ENCODE measurements around the gene OLFM1.

OLFM1 gene

DNA sequence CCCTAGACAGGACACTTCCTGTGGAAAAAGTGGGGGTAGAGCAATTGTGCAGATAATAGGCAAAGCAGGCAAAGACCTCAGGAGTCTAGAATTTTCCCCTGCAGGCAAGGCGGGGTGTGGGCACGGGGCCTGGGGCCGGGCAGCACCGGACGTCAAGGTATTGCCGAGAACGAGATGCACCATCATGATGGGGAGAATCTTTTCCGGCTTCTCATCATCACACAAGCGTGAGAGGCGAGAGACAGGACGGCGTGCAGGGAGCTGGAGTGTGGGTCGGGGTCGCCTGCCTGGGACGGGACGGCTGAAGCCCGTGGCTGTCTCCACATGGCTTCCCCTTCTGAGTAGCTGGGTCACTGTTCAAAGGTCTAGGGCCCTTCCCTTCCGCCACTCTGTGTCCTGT lies 44.5 kb downstream of the OLFM1 start:
- no peak overlapping the region for H3K4me3 ChIP-seq (ENCODE audit: low read length)

DNA sequence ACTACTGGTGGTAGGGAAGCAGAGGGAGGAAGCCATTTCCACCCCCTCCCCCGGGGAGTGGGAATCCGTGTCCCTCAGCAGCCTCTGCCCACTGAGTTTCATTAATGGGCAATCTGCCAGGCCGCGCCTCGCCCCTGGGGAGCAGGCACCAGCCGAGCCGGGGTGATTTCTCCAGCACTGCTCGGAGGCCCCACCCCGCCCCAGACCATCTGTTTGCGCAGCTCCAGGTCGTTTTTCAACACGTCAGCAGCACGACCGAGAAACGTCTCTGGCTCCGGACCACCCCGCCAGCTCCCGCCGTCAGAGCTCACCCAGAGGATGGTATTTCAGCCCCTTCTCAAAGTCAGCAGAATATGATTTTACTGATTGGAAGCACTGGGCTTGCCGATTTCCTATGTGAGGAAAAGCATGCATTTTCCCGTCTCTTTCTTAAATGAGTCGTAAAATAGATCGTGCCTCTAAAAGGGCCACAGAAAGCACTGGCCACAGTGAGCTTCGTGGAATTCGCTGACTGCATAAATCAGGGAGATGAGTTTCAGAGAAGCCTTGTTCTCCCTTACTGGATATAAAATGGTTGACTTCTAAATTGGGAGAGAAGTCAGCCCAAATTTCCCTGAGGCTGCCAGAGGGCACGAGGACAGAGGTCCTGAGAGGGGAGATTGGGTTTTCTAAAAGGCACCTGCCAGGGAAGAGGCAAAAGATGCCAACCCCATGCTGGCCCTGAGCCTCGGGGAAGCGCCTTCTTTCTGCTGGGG lies 47.0 kb downstream of the OLFM1 start:
- Histone ChIP-seq H3K9me3 (ENCODE audit: low read length) (no peaks in the 10 kb centered on the region), H3K4me3 (ENCODE audit: low read length) (no peak overlapping the region), H3K36me3 (ENCODE audit: insufficient read depth, low read length) (no peaks in the 10 kb centered on the region), H2AFZ (ENCODE audit: low read depth, low read length) (no peak overlapping the region), H3K4me1 (ENCODE audit: insufficient read depth, low read length) (peaks cover 11% of the 10 kb centered on the region), H3K27me3 (ENCODE audit: insufficient read depth, low read length) (peaks cover 3% of the 10 kb centered on the region)

More for the DNA sequence above, 44.5 kb downstream of the OLFM1 start:
- no peaks in the 10 kb centered on the region for H3K9me3 ChIP-seq (ENCODE audit: low read length)
- H2AFZ ChIP-seq (ENCODE audit: low read depth, low read length), result no peak overlapping the region
- H3K4me1 ChIP-seq (ENCODE audit: insufficient read depth, low read length), result peaks cover 7% of the 10 kb centered on the region
- H3K27me3 ChIP-seq (ENCODE audit: insufficient read depth, low read length), result peaks cover 3% of the 10 kb centered on the region
- no peaks in the 10 kb centered on the region for H3K36me3 ChIP-seq (ENCODE audit: insufficient read depth, low read length)

DNA sequence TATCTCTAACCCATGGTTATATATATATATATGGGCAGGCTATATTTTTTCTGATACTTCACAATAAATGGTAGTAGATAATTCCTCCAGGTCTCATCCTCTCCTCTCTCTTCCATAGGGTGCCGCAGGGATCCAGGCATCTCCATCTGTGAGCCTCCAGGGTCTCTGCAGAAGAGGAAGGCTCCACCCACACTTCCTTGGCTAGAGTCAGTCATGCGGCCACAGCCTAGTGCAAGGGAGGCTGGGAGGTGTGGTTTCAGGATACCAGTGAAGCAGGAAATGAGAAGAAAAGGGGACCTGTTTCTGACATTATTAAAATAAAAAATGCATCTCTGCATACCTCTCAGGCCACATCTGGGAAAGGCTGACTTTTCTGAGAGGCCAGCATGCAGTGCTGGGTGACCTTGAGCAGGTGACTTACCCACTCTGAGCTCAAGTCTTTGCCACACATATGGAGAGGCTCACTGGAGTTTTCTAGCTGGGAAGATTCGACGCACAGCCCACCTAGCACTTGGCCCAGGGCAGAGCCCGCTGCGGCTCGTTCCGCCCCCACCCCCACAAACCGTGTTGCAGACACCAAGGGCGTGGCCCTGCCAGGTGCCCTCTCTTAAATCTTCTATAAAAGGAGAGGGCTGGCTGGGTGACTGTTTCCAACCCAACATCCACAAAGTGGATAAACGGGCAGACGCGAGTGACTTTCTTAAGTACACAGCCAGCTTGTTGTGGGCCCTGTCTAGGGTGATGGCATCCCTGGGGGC lies 47.9 kb downstream of the OLFM1 start:
- H3K4me1 ChIP-seq (ENCODE audit: insufficient read depth, low read length), result peaks cover 11% of the 10 kb centered on the region
- H2AFZ ChIP-seq (ENCODE audit: low read depth, low read length), result no peak overlapping the region
- H3K4me3 ChIP-seq (ENCODE audit: low read length), result no peak overlapping the region
- H3K36me3 ChIP-seq (ENCODE audit: insufficient read depth, low read length), result no peaks in the 10 kb centered on the region
- no peaks in the 10 kb centered on the region for H3K9me3 ChIP-seq (ENCODE audit: low read length)
- peaks cover 3% of the 10 kb centered on the region for H3K27me3 ChIP-seq (ENCODE audit: insufficient read depth, low read length)

DNA sequence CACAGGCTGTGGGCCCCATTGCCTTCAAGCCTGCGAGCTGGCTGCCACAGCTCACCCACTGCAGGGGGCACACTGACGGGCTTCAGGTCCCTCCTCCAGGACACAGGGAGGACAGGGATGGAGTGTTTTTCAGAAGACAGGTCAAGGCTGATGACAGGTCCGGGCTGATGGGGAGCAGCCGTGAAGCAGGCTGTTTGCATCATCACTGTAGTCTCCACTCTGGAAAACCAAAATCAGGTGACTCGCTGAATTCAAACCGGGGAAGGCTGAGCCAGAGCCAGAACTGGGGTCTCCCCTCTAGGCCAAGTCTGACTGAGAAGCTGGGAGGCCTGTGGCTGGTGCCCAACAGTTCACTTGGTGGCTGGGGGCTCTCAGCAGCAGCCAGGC lies 48.5 kb downstream of the OLFM1 start:
- H3K4me1 ChIP-seq (ENCODE audit: insufficient read depth, low read length), result peaks cover 11% of the 10 kb centered on the region
- H3K4me3 ChIP-seq (ENCODE audit: low read length), result no peak overlapping the region
- no peaks in the 10 kb centered on the region for H3K9me3 ChIP-seq (ENCODE audit: low read length)
- no peaks in the 10 kb centered on the region for H3K36me3 ChIP-seq (ENCODE audit: insufficient read depth, low read length)
- H3K27me3 ChIP-seq (ENCODE audit: insufficient read depth, low read length), result peaks cover 3% of the 10 kb centered on the region
- no peak overlapping the region for H2AFZ ChIP-seq (ENCODE audit: low read depth, low read length)

DNA sequence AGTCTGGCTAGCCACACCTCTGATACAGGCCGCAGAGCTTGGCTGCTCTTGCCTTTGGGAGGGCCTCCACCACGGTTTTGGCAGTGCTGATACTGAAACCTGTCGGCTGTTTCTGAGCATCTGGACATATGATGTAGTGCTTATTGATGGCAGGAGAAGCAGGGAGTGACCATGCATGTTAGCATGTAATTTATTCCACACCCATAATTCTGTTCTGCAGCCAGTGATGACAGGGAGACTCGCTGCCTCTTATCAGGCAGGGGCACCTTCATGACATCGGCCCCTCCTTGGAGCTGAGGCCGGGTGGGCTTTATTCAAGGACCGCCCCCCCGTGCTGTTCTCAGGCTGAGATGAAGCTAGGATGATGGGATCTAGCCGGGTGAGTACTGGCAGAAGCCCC lies 49.0 kb downstream of the OLFM1 start:
- no peak overlapping the region for H2AFZ ChIP-seq (ENCODE audit: low read depth, low read length)
- no peak overlapping the region for H3K4me3 ChIP-seq (ENCODE audit: low read length)
- no peaks in the 10 kb centered on the region for H3K9me3 ChIP-seq (ENCODE audit: low read length)
- peaks cover 3% of the 10 kb centered on the region for H3K27me3 ChIP-seq (ENCODE audit: insufficient read depth, low read length)
- no peaks in the 10 kb centered on the region for H3K36me3 ChIP-seq (ENCODE audit: insufficient read depth, low read length)
- H3K4me1 ChIP-seq (ENCODE audit: insufficient read depth, low read length), result peaks cover 11% of the 10 kb centered on the region

DNA sequence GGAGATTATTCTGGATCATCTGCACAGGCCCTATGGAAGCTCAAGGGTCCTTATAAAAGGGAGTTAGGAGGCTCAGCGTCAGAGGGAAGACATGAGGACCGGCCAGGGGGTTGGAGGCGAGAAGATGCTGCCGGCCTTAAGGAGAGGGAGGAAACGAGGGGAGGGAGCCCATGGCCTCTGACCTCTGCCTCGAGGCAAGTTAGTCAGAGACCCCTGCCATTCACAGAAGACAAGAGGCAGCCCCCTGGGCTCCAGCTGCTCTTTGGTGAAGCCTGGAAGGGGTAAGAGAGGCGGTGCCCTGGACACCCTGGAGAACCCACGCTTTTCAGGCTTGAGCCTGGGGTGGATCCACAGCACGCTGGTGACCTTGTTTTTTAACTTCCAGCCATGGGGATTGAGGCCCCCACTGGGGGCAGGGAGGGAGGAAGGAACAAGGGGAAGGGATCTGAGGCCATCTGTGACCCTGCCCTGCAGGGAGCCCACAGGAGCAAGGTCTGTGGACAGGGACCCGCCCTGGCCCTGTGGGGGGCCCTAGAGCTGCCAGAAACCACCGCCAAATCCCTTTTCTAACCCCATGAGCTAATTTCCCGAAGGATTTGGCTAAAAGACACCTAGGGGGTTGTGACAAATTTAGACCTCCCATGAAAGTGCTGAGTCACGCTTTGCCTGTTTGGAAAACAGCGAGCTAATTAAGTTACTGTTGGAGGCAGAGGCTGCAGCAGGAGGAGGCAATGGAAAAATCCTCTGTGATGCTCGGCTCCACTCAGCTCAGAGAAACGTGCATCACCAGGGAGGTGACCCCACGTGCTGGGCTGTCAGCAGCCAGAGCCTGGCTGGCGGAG lies 49.7 kb downstream of the OLFM1 start:
- H3K4me1 ChIP-seq (ENCODE audit: insufficient read depth, low read length), result peaks cover 11% of the 10 kb centered on the region
- peaks cover 3% of the 10 kb centered on the region for H3K27me3 ChIP-seq (ENCODE audit: insufficient read depth, low read length)
- H3K36me3 ChIP-seq (ENCODE audit: insufficient read depth, low read length), result no peaks in the 10 kb centered on the region
- H3K4me3 ChIP-seq (ENCODE audit: low read length), result no peak overlapping the region
- H2AFZ ChIP-seq (ENCODE audit: low read depth, low read length), result no peak overlapping the region
- H3K9me3 ChIP-seq (ENCODE audit: low read length), result no peaks in the 10 kb centered on the region

DNA sequence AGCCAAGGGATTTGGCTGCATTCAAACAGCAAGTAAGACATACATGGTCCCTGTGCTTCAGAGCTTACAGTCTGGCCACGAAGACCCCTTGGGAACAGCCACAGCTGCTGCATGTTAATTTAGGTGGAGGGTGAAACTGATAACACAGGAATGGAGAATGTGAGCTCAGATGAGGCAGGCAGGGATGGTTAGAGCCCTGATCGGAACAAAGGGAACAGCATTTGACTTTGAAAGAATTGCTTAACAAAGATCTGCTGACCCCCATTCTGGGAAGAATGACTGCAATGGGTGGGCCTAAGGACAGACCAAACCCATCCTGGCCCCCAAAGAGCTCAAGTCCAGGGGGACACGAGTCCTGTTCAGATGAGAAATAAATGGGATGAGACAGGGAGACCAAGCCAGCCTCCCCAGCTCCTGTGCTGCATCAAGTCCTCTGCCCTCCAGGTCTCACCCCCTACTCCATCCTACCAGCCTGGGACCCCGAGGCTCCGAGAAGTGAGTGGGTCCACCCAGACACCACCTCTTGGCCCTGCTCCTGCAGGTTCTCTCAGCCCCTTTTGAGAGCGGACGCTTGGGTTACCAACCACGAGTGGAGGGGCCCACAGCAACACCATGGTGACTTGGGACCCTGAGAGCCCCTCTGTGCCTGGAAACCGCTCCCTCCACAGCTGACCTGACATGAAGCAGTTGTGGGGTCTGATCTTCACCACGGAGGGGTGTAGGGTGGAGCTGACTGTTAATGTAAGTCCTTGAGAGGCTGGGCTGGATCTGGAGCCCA lies 50.8 kb downstream of the OLFM1 start:
- peaks cover under 1% of the 10 kb centered on the region for H3K27me3 ChIP-seq (ENCODE audit: insufficient read depth, low read length)
- H3K4me3 ChIP-seq (ENCODE audit: low read length), result no peak overlapping the region
- H3K4me1 ChIP-seq (ENCODE audit: insufficient read depth, low read length), result peaks cover 11% of the 10 kb centered on the region
- H2AFZ ChIP-seq (ENCODE audit: low read depth, low read length), result no peak overlapping the region
- no peaks in the 10 kb centered on the region for H3K36me3 ChIP-seq (ENCODE audit: insufficient read depth, low read length)
- H3K9me3 ChIP-seq (ENCODE audit: low read length), result no peaks in the 10 kb centered on the region

DNA sequence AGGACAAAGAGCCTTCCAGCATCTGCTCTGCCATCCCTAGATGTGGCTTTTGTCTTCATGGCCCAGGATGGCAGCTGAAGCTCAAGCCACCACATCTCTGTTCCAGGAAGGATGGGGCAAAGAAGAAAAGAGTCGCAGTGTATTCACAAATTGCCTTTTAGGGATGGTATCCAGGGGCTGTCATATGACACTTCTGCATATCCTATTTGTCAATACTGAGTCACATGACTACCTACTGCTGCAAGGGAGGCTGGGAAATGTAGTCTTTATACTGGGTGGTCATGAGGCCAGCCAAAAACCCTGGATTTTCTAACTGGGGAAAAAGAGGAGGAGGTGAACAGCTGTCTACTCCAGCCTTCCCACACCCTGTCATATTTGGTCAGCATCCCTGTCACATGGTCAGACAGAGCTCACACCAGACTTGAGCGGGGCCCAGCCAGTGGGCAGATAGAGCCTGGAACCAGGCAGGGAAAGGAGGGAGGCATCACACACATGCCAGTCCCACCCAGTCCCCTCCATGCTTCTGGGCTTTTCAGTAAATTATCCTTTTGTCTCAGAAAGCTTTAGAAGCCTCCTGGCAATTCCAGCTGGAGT lies 52.0 kb downstream of the OLFM1 start:
- Histone ChIP-seq H3K36me3 (ENCODE audit: insufficient read depth, low read length) (no peaks in the 10 kb centered on the region), H3K27me3 (ENCODE audit: insufficient read depth, low read length) (peaks cover 5% of the 10 kb centered on the region), H2AFZ (ENCODE audit: low read depth, low read length) (no peak overlapping the region), H3K9me3 (ENCODE audit: low read length) (no peaks in the 10 kb centered on the region), H3K4me1 (ENCODE audit: insufficient read depth, low read length) (peaks cover 11% of the 10 kb centered on the region), H3K4me3 (ENCODE audit: low read length) (no peak overlapping the region)

DNA sequence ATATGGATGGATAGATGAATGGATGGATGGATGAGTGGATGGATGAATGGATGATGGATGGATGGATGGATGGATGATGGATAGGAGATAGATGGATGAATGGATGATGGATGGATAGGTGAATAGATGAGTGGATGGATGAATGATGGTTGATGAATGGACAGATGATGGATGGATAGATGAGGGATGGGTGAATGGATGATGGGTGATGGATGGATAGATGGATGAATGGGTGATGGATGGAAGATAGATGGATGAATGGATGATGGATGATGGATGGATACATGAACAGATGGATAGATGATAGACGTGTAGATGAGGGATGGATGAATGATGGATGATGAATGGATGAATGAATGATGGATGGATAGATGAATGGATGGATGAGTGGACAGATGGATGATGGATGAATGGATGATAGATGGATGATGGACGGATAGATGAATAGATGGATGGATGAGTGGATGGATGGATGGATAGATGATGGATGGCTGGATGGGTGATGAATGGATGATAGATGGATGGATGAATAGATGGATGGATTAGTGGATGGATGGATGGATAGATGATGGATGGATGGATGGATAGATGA lies 53.8 kb downstream of the OLFM1 start:
- H3K4me3 ChIP-seq (ENCODE audit: low read length), result no peak overlapping the region
- H3K9me3 ChIP-seq (ENCODE audit: low read length), result no peaks in the 10 kb centered on the region
- H3K36me3 ChIP-seq (ENCODE audit: insufficient read depth, low read length), result no peaks in the 10 kb centered on the region

DNA sequence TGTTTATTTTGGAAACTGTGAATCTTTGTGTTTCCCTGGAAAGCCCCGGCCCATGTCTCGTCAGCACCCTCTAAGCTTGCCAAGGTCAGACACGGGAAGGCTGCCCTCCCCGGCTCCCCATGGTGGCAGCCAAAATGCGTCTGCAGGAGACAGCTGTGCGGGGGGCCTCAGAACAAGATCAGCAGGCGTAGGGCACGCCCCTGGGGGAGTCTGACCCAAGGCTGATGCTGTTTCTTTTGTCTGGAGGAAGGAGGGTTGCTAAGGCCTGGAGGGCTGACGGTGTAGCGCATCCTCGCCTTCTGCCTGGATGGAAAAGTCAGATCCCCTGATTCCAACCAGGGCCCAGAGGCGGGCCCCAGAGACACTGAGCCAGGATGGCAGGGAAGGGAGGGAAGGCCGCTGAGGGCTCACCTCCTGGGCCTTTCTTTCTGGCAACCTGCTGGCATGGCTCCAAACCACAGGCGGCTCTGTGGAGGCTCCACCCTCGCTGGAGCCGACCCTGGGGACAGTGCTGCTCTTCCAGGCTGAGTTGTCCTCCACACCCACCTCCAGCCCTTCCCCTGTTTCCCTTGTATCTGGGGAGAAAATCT lies 57.2 kb downstream of the OLFM1 start:
- Histone ChIP-seq H3K4me1 (ENCODE audit: insufficient read depth, low read length) (no peaks in the 10 kb centered on the region), H3K4me3 (ENCODE audit: low read length) (no peak overlapping the region), H2AFZ (ENCODE audit: low read depth, low read length) (no peak overlapping the region), H3K9me3 (ENCODE audit: low read length) (no peaks in the 10 kb centered on the region), H3K36me3 (ENCODE audit: insufficient read depth, low read length) (no peaks in the 10 kb centered on the region), H3K27me3 (ENCODE audit: insufficient read depth, low read length) (peaks cover 30% of the 10 kb centered on the region)

More for the DNA sequence above, 53.8 kb downstream of the OLFM1 start:
- H3K4me1 ChIP-seq (ENCODE audit: insufficient read depth, low read length), result peaks cover 11% of the 10 kb centered on the region
- no peak overlapping the region for H2AFZ ChIP-seq (ENCODE audit: low read depth, low read length)
- peaks cover 18% of the 10 kb centered on the region for H3K27me3 ChIP-seq (ENCODE audit: insufficient read depth, low read length)

DNA sequence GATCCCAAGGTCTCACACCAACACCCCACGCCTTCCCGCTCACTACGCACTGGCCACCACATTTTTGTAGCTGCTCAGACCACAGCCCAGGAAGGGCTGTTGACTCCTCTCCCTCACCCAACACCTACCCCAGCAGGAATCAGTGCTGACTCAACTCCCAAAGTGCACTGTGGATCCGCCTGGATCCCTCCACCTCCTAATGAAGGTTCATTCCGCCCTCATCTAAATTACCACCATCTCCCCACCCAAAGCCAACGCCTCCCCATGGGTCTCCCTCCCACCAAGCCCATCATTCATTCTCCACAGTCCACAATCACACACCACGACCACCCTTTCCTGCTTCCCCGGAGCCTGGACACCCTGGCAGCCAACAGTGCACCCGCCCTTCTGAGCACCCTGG lies 57.8 kb downstream of the OLFM1 start:
- H3K4me1 ChIP-seq (ENCODE audit: insufficient read depth, low read length), result no peaks in the 10 kb centered on the region
- no peak overlapping the region for H3K4me3 ChIP-seq (ENCODE audit: low read length)
- peaks cover 30% of the 10 kb centered on the region for H3K27me3 ChIP-seq (ENCODE audit: insufficient read depth, low read length)
- H3K9me3 ChIP-seq (ENCODE audit: low read length), result no peaks in the 10 kb centered on the region
- no peaks in the 10 kb centered on the region for H3K36me3 ChIP-seq (ENCODE audit: insufficient read depth, low read length)
- H2AFZ ChIP-seq (ENCODE audit: low read depth, low read length), result no peak overlapping the region

DNA sequence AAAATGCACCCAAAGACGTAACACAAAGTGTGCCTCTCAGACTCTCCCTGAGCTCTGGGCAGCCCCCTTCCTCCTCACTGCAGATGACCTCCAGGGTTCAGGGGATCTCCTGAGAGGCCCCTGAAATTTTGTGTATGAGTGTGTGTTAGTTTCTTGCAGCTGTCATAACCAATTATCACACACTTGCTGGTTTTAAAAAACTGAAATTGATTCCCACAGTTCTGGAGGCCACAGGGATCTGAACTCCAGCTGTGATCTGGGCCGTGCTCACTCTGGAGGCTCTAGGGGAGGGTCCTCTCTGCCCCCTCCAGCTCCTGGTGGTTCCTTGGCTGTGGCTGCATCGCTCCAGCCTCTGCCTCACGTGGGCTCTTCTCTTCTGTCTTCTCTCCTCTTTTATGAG lies 58.8 kb downstream of the OLFM1 start:
- Histone ChIP-seq H2AFZ (ENCODE audit: low read depth, low read length) (no peak overlapping the region), H3K4me3 (ENCODE audit: low read length) (no peak overlapping the region), H3K36me3 (ENCODE audit: insufficient read depth, low read length) (no peaks in the 10 kb centered on the region), H3K4me1 (ENCODE audit: insufficient read depth, low read length) (no peaks in the 10 kb centered on the region), H3K27me3 (ENCODE audit: insufficient read depth, low read length) (peaks cover 30% of the 10 kb centered on the region), H3K9me3 (ENCODE audit: low read length) (no peaks in the 10 kb centered on the region)
